Cardiac ventricle fibroblast (primary cell): ENCODE data around the gene ZNF699. TPM values are rescaled to one million over a fixed set of nuclear protein-coding genes. Genes with fewer than 3 reads are reported as not detected.

ENCODE experiments used
- total RNA-seq: library from RNA; depleted of rRNA; stranded (reverse); fragments of >200 nt; gene quantifications from 2 replicates; pipeline ENCODE4 v1.2.3, GENCODE V29; 2015

ZNF699 gene
- total RNA-seq, result 9.8 and 12.2 TPM in 2 replicates

DNA sequence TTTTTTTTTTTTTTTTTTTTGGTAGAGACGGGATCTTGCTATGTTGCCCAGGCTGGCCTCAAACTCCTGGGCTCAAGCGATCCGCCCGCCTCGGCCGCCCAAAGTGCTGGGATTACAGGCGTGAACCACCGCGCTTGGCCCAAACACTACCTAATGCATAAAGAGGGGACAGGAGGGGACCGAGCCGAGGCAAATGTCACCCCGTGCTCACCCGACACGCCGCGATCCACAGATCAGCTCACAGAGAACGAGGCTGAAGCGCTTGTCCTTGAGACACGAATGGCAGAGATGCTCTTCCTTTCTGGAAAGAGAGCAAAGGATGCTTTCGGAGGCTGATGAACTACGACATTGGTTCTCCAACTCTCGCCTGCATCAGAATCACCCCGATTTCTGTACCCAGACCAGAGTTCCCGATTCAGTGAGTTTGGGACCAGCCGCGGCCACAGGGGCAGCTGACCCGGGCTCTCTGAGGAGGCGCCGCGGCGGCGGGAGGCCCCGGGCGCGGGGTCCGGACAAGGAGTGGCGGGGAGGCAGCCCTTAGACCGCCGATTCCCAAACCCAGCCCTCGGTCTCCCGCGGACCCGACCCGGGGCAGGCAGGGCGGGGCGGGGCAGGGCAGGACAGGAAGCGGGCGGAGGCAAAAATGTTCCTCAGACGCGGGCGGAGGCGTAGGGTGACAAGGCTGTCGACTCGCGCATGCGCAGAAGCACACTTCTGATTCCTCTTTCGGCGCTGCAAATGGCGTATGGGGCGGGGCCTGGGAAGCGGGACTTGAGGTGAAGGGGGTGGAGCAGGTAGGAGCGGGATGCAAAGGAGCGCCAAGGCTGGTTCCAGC lies at the start of gene ZNF699:
Gene ZNF699 (minus strand): TSS at position 700 of the 835 bp plus-strand sequence. CDS start 4,719 bp downstream, outside the sequence.

DNA sequence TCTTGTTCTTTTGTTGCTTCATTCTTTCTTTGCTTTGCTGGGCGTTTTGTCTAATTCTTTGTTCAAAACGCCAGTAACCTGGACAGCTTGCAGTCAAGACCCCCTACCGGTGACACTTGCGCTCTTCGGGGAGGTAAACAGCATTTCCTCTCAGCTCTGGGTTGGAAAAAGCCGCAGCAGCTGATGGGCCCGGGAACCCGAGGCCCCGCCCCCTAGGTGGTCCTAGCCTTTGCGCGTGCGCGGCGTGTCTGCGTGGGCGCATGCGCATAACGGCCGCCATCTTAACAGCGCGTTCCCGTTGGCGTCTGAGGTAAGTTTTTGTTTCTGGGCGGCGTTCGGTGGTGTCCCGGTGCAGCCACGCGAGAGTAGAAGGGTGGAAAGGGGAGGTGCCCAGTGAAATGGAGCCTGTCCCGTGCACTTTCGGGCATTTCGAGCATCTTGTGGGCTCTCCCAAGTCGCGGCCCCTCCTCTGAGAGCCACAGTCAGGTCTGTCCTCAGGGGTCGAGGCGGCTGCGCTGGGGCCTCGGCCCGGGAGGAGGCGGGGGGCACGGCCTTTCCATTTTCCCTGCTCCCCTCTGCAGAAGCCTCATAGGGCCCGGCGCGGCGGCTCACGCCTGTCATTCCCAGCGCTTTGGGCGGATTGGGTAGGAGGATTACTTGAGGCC lies 14.4 kb upstream of the ZNF699 start, which contains the start of gene ZNF559:
Gene ZNF559 (plus strand): TSS at position 261 of the 665 bp plus-strand sequence. CDS start 14,371 bp downstream, outside the sequence.

DNA sequence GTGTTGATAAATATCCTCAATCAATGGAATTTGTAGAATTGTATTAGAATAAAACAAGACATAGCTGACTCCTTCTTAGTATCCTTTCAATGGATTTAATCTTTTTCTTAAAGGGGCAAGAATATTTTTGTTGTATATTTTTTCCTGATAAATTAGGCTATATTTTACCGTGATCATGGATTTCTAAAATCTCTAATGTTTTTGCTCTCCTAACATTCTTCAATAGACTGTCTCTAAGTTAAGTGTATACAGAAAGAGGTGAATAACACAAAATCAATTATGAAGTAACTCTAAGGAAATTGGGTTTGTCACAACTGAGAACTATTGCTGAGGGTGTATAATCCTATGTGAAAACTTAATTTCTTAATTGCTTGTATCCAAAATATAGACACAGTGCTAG lies 59.0 kb downstream of the ZNF699 start, which contains the start of gene OR7E24:
Gene OR7E24 (plus strand): TSS at position 301 of the 400 bp plus-strand sequence. CDS start 114 bp downstream, outside the sequence.

Other genes starting within 250 kb of the ZNF699 start
- gene OR1M1, start 222.8 kb downstream of the ZNF699 start, total RNA-seq, result not detected in 2 replicates
- gene OR7G2, start 202.4 kb downstream of the ZNF699 start, total RNA-seq, result not detected in 2 replicates
- not detected in 2 replicates for gene OR7G1, start 194.1 kb downstream of the ZNF699 start, total RNA-seq
- not detected in 2 replicates for gene OR7G3, start 182.9 kb downstream of the ZNF699 start, total RNA-seq
- gene ZNF317, start 169.4 kb downstream of the ZNF699 start, total RNA-seq, result 13.4 and 21.4 TPM in 2 replicates
- gene OR7D2, start 130.9 kb downstream of the ZNF699 start, total RNA-seq, result not detected in 2 replicates
- not detected in 2 replicates for gene OR7D4, start 90.2 kb downstream of the ZNF699 start, total RNA-seq
- not detected in 2 replicates for gene OR7E24, start 58.9 kb downstream of the ZNF699 start, total RNA-seq
- gene ZNF559, start 14.3 kb upstream of the ZNF699 start, total RNA-seq, result 13.9 and 15.9 TPM in 2 replicates
- 1.9 and 3.4 TPM in 2 replicates for gene ZNF177, start 53.2 kb upstream of the ZNF699 start, total RNA-seq
- gene ZNF266, start 125.7 kb upstream of the ZNF699 start, total RNA-seq, result 11.9 and 13.7 TPM in 2 replicates
- gene ZNF560, start 188.8 kb upstream of the ZNF699 start, total RNA-seq, result not detected in 2 replicates
- gene ZNF426, start 228.8 kb upstream of the ZNF699 start, total RNA-seq, result 15.3 and 15.5 TPM in 2 replicates